HepG2 (cell line): ENCODE measurements around the gene BATF3. TPM values are rescaled to one million over a fixed set of nuclear protein-coding genes. Genes with fewer than 3 reads are reported as not detected.

Experiments
- ATAC-seq: fragments of 200-7000 bp; cut with Tn5 transposase; 3 replicates; pipeline ENCODE4 v1.9.1; 2020; ENCODE audit warnings: mild to moderate bottlenecking, moderate library complexity
- BruUV-seq: library from RNA; stranded (reverse); fragments of 400-500 nt; replicated peaks from 2 replicates; lab custom pipeline; 2021; lab: Mats Ljungman, UMichigan
- CTCF ChIA-PET: fragments of 300-600 bp; formaldehyde crosslinking; extraction: SDS; loops from one replicate; lab custom pipeline; 2021; ENCODE audit warnings: low total read pairs, inconsistent platforms, low intra/inter-chr PET ratio; lab: Yijun Ruan, JAX
- POLR2A ChIA-PET: fragments of 350-600 bp; sonication (Branson Sonifier 250); formaldehyde crosslinking; loops from one replicate; lab custom pipeline; 2020; ENCODE audit warnings: antibody characterized with exemption, inconsistent platforms; lab: Yijun Ruan, JAX
- DNase-seq: peaks from one replicate; pipeline ENCODE4 v3.0.0-alpha.2; 2015; ENCODE audit warnings: low spot score
- FAIRE-seq: peaks from 3 replicates; lab custom pipeline; 2011; peaks lifted over from hg19 to GRCh38; lab: Jason Lieb, UNC
- H2AFZ ChIP-seq: one replicate; pipeline ENCODE4 v1.6.1; 2011; ENCODE audit warnings: low read length, inconsistent platforms
- H3K27ac ChIP-seq: fragments of 300-600 bp; 3 replicates; pipeline ENCODE4 v1.8.0; 2011; ENCODE audit warnings: mixed run types, mild to moderate bottlenecking, mixed read lengths, low read length, inconsistent platforms; ENCODE audit not compliant: insufficient read depth; ENCODE audit errors: extremely low read length
- H3K27me3 ChIP-seq, 2 experiments: fragments of 200-600 bp in 1 of 2; 2 replicates in 1 of 2; 3 replicates in 1 of 2; pipeline versions ENCODE4 v1.6.0 to v1.8.0; 2011; ENCODE audit warnings: low read length in 2 of 2, mild to moderate bottlenecking in 2 of 2, moderate library complexity in 2 of 2, inconsistent platforms in 1 of 2; ENCODE audit not compliant: insufficient read depth in 2 of 2, control insufficient read depth in 1 of 2
- H3K36me3 ChIP-seq, 2 experiments: fragments of 200-600 bp in 1 of 2; replicated peaks in 1 of 2; 2 replicates in 1 of 2; 3 replicates in 1 of 2; pipeline versions ENCODE4 v1.5.1 to v1.8.0; 2011; ENCODE audit warnings: low read length in 2 of 2, inconsistent platforms in 1 of 2; ENCODE audit not compliant: insufficient read depth in 2 of 2, control insufficient read depth in 1 of 2
- H3K4me1 ChIP-seq: 2 replicates; pipeline ENCODE4 v1.5.1; 2012; ENCODE audit warnings: low read length, inconsistent platforms; ENCODE audit not compliant: insufficient read depth
- H3K4me2 ChIP-seq: 2 replicates; pipeline ENCODE4 v1.6.0; 2011; ENCODE audit warnings: low read depth, low read length, inconsistent platforms
- H3K4me3 ChIP-seq, 3 experiments: fragments of 200-600 bp in 1 of 3; sonication (generic), shearing (Covaris generic) in 1 of 3; replicated peaks in 1 of 3; 2 replicates each; pipeline ENCODE4 v1.5.1; 2011 to 2016; ENCODE audit warnings: low read length in 3 of 3, inconsistent platforms in 2 of 3, low read depth in 2 of 3, mild to moderate bottlenecking in 2 of 3, control low read depth in 1 of 3, mixed read lengths in 1 of 3; ENCODE audit not compliant: insufficient read depth in 1 of 3
- H3K79me2 ChIP-seq: one replicate; pipeline ENCODE4 v1.6.1; 2011; ENCODE audit warnings: low read length, inconsistent platforms; ENCODE audit not compliant: insufficient read depth
- H3K9ac ChIP-seq: 2 replicates; pipeline ENCODE4 v1.6.0; 2011; ENCODE audit warnings: mild to moderate bottlenecking, low read depth, low read length, inconsistent platforms; ENCODE audit not compliant: insufficient read depth
- H3K9me3 ChIP-seq: 2 replicates; pipeline ENCODE4 v1.5.1; 2012; ENCODE audit warnings: mild to moderate bottlenecking, low read length
- H4K20me1 ChIP-seq: 2 replicates; pipeline ENCODE4 v1.6.0; 2011; ENCODE audit warnings: inconsistent platforms, mild to moderate bottlenecking, low read length, moderate library complexity; ENCODE audit not compliant: insufficient read depth
- ESRRA ChIP-seq: sonication (generic); formaldehyde crosslinking; IDR thresholded peaks from 2 replicates; pipeline ENCODE4 v1.5.1; 2020; ENCODE audit warnings: mild to moderate bottlenecking, low read depth, missing genetic modification reagents
- JUNB ChIP-seq: sonication (generic); formaldehyde crosslinking; IDR thresholded peaks from 2 replicates; pipeline ENCODE4 v1.8.0; 2022; ENCODE audit warnings: missing genetic modification reagents, mild to moderate bottlenecking, borderline replicate concordance
- NFIC ChIP-seq: IDR thresholded peaks from 2 replicates; pipeline ENCODE4 v1.6.1; 2012; ENCODE audit warnings: mild to moderate bottlenecking, low read length, inconsistent platforms
- POLR2A ChIP-seq, 2 experiments: IDR thresholded peaks; 2 replicates each; pipeline ENCODE4 v1.6.1; 2011; ENCODE audit warnings: low read depth in 2 of 2, low read length in 2 of 2, mild to moderate bottlenecking in 1 of 2, moderate library complexity in 1 of 2; ENCODE audit not compliant: insufficient read depth in 1 of 2
- ZEB1 ChIP-seq: IDR thresholded peaks from 2 replicates; pipeline ENCODE4 v1.6.1; 2012; ENCODE audit warnings: mild to moderate bottlenecking, low read depth, inconsistent platforms; ENCODE audit not compliant: insufficient replicate concordance
- ZNF235 ChIP-seq: sonication (generic); formaldehyde crosslinking; IDR thresholded peaks from 2 replicates; pipeline ENCODE4 v1.8.1; 2023; ENCODE audit warnings: mild to moderate bottlenecking, missing genetic modification reagents, borderline replicate concordance
- ZNF562 ChIP-seq: sonication (generic); formaldehyde crosslinking; IDR thresholded peaks from 2 replicates; pipeline ENCODE4 v1.8.0; 2022; ENCODE audit warnings: missing genetic modification reagents, borderline replicate concordance
- WGBS: methylation state at CpG from one replicate; pipeline ENCODE4 v1.1.6; 2017; ENCODE audit warnings: low lambda C conversion rate; 5-methylcytosine and 5-hydroxymethylcytosine counted together
- in situ Hi-C: cut with HindIII; loops from 2 replicates; pipeline ENCODE4 v1.10.0; 2017; ENCODE audit warnings: low pct_unique_long_range_greater_than_20kb; ENCODE audit not compliant: extremely low pct_ligation_motif_present
- intact Hi-C: fragments of 100-400 bp; cut with micrococcal nuclease; formaldehyde crosslinking; loops from one replicate; pipeline ENCODE4 v1.10.0; 2022; ENCODE audit not compliant: unreplicated experiment
- polyA plus RNA-seq, 8 experiments: library from polyadenylated mRNA; depleted of rRNA in 3 of 8; stranded (reverse) in 7 of 8; unstranded in 1 of 8; fragments of >200 nt; fragmentation: Illumina TruSeq in 4 of 8; extraction: Trizol in 4 of 8; gene quantifications; 2 replicates each; pipeline versions ENCODE4 v1.2.1 to v1.2.3, GENCODE V29; 2011 to 2016; ENCODE audit warnings: low read depth in 4 of 8, missing spikeins in 1 of 8, mixed read lengths in 1 of 8; ENCODE audit not compliant: insufficient read depth in 1 of 8
- total RNA-seq, 5 experiments: library from RNA; depleted of rRNA; stranded (reverse); fragments of >200 nt; fragmentation: Illumina TruSeq; extraction: Trizol; gene quantifications; 2 replicates each; pipeline ENCODE4 v1.2.3, GENCODE V29; 2016; ENCODE audit warnings: low read depth in 1 of 5
- TF ChIP-seq, protein P1 (sequence below): sonication (generic); formaldehyde crosslinking; IDR thresholded peaks from 2 replicates; pipeline ENCODE4 v1.8.1; 2023; ENCODE audit warnings: mild to moderate bottlenecking, inconsistent platforms, moderate library complexity, missing genetic modification reagents, borderline replicate concordance
- TF ChIP-seq, protein P2 (sequence below): sonication (generic); formaldehyde crosslinking; IDR thresholded peaks from 2 replicates; pipeline ENCODE4 v1.4.0; 2020; ENCODE audit warnings: missing genetic modification reagents
- TF ChIP-seq, protein P3 (sequence below): sonication (generic); formaldehyde crosslinking; conservative IDR thresholded peaks from 2 replicates; pipeline ENCODE4 v1.4.0; 2020; ENCODE audit warnings: mild to moderate bottlenecking, missing genetic modification reagents, moderate library complexity
- TF ChIP-seq, protein P4 (sequence below): sonication (generic); formaldehyde crosslinking; conservative IDR thresholded peaks from 2 replicates; pipeline ENCODE4 v1.4.0; 2020; ENCODE audit warnings: missing genetic modification reagents

Gene BATF3
- total and polyA plus RNA-seq, 2 of the 13 experiments (the other 11 are each of a cell fraction or from before 2014, with no cell fraction given) = 0.13 TPM; not detected in 1

DNA sequence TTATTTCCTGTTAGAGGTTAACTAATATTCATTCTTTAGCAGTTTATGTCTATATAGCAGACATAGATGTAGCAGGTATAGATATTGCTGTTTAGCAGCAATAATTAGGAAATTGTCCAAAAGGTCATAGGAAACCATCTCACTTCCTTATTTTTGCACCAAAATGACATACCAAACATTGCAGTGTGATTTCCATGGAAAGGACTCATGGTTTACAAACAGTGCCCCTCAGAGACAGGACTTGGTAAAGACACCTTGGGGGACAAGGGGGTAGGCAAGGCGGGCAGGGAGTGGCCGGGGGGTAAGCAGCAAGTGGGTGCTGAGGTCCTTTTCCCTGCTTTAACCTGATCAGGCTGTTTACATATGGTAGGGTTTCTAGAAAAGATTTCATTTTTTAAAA, 30.5 kb downstream of the BATF3 start (continued):
- TF ChIP-seq, protein P1, sequence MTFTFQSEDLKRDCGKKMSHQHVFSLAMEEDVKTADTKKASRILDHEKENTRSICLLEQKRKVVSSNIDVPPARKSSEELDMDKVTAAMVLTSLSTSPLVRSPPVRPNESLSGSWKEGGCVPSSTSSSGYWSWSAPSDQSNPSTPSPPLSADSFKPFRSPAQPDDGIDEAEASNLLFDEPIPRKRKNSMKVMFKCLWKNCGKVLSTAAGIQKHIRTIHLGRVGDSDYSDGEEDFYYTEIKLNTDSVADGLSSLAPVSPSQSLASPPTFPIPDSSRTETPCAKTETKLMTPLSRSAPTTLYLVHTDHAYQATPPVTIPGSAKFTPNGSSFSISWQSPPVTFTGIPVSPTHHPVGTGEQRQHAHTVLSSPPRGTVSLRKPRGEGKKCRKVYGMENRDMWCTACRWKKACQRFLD (CRISPR knock-in tag) = no peak
- TF ChIP-seq ZNF235 (no peak), ZEB1 (no peak), POLR2A (IDR thresholded peaks at IDR 0.05; ENCODE audit: insufficient read depth in 1 of 2, low read depth in 2 of 2, low read length in 2 of 2) (no peak)

DNA sequence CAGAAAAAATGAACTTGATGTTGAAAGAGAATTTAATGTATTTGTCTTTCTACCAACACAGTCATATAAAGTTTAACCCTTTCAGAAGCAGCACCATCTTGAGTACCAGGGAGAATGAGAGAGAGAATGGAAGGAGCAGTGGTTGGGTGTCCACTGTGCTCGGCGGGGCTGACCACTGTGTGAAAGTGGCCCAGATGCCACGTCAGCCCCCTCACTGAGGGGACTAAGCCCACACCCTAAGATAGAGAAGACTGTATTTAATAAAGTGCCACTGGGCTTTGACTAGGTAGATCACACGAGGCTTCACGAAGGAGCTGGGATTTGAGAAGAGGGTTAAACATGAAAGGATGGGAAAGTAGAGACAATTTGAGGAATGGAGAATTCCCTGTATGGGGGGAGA, 31.2 kb downstream of the BATF3 start:
- Histone ChIP-seq H3K4me2 (no peak overlapping the region), H3K9me3 (no peaks in the 10 kb centered on the region), H4K20me1 (no peaks in the 10 kb centered on the region), H3K27ac (no peak overlapping the region), H3K27me3 (peaks cover 3 to 32% of the 10 kb centered on the region in 2 experiments; a peak in 4 of 5 replicates), H2AFZ (no peak overlapping the region), H3K4me1 (peaks cover 34% of the 10 kb centered on the region), H3K4me3 (no peak overlapping the region), H3K36me3 (no peaks in the 10 kb centered on the region), H3K9ac (no peak overlapping the region), H3K79me2 (no peaks in the 10 kb centered on the region)
- WGBS = 32% methylated on average over 5 of the region's 5 CpGs
- ChIA-PET POLR2A (no interaction called here), CTCF (no interaction called here)
- ATAC-seq (no peak), DNase-seq (no peak), FAIRE-seq (no peak)
- intact Hi-C loops = loop anchor here (5.0 kb wide), 1 partner anchor 329 kb away; no protein-coding TSS in a partner anchor
- TF ChIP-seq JUNB (no peak), ESRRA (no peak), ZNF562 (no peak), NFIC (no peak)
- TF ChIP-seq, protein P2, sequence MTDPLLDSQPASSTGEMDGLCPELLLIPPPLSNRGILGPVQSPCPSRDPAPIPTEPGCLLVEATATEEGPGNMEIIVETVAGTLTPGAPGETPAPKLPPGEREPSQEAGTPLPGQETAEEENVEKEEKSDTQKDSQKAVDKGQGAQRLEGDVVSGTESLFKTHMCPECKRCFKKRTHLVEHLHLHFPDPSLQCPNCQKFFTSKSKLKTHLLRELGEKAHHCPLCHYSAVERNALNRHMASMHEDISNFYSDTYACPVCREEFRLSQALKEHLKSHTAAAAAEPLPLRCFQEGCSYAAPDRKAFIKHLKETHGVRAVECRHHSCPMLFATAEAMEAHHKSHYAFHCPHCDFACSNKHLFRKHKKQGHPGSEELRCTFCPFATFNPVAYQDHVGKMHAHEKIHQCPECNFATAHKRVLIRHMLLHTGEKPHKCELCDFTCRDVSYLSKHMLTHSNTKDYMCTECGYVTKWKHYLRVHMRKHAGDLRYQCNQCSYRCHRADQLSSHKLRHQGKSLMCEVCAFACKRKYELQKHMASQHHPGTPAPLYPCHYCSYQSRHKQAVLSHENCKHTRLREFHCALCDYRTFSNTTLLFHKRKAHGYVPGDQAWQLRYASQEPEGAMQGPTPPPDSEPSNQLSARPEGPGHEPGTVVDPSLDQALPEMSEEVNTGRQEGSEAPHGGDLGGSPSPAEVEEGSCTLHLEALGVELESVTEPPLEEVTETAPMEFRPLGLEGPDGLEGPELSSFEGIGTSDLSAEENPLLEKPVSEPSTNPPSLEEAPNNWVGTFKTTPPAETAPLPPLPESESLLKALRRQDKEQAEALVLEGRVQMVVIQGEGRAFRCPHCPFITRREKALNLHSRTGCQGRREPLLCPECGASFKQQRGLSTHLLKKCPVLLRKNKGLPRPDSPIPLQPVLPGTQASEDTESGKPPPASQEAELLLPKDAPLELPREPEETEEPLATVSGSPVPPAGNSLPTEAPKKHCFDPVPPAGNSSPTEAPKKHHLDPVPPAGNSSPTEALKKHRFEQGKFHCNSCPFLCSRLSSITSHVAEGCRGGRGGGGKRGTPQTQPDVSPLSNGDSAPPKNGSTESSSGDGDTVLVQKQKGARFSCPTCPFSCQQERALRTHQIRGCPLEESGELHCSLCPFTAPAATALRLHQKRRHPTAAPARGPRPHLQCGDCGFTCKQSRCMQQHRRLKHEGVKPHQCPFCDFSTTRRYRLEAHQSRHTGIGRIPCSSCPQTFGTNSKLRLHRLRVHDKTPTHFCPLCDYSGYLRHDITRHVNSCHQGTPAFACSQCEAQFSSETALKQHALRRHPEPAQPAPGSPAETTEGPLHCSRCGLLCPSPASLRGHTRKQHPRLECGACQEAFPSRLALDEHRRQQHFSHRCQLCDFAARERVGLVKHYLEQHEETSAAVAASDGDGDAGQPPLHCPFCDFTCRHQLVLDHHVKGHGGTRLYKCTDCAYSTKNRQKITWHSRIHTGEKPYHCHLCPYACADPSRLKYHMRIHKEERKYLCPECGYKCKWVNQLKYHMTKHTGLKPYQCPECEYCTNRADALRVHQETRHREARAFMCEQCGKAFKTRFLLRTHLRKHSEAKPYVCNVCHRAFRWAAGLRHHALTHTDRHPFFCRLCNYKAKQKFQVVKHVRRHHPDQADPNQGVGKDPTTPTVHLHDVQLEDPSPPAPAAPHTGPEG (CRISPR knock-in tag) = no peak
- TF ChIP-seq, protein P3, sequence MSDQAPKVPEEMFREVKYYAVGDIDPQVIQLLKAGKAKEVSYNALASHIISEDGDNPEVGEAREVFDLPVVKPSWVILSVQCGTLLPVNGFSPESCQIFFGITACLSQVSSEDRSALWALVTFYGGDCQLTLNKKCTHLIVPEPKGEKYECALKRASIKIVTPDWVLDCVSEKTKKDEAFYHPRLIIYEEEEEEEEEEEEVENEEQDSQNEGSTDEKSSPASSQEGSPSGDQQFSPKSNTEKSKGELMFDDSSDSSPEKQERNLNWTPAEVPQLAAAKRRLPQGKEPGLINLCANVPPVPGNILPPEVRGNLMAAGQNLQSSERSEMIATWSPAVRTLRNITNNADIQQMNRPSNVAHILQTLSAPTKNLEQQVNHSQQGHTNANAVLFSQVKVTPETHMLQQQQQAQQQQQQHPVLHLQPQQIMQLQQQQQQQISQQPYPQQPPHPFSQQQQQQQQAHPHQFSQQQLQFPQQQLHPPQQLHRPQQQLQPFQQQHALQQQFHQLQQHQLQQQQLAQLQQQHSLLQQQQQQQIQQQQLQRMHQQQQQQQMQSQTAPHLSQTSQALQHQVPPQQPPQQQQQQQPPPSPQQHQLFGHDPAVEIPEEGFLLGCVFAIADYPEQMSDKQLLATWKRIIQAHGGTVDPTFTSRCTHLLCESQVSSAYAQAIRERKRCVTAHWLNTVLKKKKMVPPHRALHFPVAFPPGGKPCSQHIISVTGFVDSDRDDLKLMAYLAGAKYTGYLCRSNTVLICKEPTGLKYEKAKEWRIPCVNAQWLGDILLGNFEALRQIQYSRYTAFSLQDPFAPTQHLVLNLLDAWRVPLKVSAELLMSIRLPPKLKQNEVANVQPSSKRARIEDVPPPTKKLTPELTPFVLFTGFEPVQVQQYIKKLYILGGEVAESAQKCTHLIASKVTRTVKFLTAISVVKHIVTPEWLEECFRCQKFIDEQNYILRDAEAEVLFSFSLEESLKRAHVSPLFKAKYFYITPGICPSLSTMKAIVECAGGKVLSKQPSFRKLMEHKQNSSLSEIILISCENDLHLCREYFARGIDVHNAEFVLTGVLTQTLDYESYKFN (CRISPR knock-in tag) = no peak
- TF ChIP-seq, protein P4, sequence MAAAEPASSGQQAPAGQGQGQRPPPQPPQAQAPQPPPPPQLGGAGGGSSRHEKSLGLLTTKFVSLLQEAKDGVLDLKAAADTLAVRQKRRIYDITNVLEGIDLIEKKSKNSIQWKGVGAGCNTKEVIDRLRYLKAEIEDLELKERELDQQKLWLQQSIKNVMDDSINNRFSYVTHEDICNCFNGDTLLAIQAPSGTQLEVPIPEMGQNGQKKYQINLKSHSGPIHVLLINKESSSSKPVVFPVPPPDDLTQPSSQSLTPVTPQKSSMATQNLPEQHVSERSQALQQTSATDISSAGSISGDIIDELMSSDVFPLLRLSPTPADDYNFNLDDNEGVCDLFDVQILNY (CRISPR knock-in tag) = no peak
- BruUV-seq = no TSS peak
- in situ Hi-C loops = loop anchor here (5.0 kb wide), 1 partner anchor 114 kb away; no protein-coding TSS in a partner anchor
